Ishikawa (cell line): ENCODE data around the gene BNIP5.

ENCODE experiments used
- EP300 ChIP-seq: IDR thresholded peaks from 2 replicates; pipeline ENCODE4 v1.6.1; 2012; ENCODE audit warnings: borderline replicate concordance
- TAF1 ChIP-seq: IDR thresholded peaks from 2 replicates; pipeline ENCODE4 v1.6.1; 2012; ENCODE audit warnings: low read depth, mild to moderate bottlenecking
- ZBTB7A ChIP-seq: IDR thresholded peaks from 2 replicates; pipeline ENCODE4 v1.6.1; 2012; ENCODE audit warnings: low read depth
- TF ChIP-seq, protein P1 (sequence below): IDR thresholded peaks from 2 replicates; pipeline ENCODE4 v1.6.1; 2012

- TF ChIP-seq TAF1 (no peak), ZBTB7A (no peak), EP300 (no peak)
- TF ChIP-seq, protein P1, sequence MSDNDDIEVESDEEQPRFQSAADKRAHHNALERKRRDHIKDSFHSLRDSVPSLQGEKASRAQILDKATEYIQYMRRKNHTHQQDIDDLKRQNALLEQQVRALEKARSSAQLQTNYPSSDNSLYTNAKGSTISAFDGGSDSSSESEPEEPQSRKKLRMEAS: no peak
Observed at GRCh38 chr6:36355819-36356218, 19.1 kb upstream of the BNIP5 start.
